Activated CD8-positive, alpha-beta memory T cell treated with anti-CD3 and anti-CD28 coated beads for 4 hours (primary cell): ENCODE data around the gene TMEM60.
"Not testable (repeated sequence)": the region's sequence is repeated elsewhere in the genome, so short reads cannot be mapped to it uniquely, and the experiment has no call there.

Source experiments
- DNase-seq, 2 donors: peaks; one replicate each; pipeline ENCODE4 v3.0.0-alpha.2; 2020; ENCODE audit warnings: low read depth in 2 of 2

The TMEM60 gene

DNA sequence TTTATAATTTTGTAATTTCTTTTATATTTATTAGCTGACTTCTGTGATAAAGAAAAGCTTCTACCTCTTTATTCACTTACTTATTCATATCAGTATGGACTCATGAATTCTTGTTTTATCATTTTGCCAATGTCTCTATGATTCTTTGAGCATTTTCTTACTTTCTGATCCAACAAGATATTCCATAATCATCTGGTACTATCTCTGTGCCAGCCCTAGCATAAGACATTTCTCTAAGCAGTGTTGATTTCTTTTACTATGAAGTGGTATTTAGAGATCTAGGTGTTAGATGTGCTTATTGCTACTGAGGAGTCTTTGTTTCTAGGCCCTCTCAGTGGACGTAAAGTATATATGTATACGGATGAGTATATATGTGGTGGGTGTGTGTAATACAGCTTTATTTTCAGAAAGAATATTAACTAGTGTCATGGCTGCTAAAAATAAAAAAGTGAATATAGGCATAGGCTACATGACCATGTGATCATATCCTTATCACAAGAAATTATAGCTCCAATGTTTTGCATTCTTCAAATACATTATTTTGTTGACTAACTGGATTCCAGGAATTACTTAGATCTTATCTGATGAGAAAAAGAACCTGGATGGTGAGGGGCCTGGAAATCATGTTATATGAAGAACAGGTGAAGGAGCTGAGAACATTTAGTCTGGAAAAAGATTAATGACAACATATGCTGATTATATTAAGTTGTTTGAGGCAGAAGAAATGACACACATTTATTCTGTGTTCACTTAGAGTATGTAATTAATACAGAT lies 13.5 kb upstream of the TMEM60 start:
- DNase-seq: no peak

DNA sequence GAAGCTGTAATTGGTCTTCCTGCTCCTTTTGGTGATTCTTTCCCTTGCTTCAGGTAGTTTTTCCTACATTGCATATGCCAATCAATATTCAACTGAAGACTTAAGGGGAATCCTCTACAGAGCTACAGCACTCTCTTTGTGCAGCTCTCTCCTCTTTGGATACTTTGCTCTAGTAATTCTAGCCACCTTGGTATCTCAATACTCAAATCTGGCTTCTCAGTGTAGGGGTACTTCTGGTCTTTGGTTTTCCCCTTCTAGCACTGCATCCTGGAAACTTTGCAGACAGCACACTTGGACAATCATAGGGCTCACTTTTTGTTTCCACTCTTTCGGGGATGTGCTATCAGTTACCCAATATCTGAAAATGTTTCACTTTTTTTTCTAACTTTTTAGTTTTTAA lies 10.3 kb upstream of the TMEM60 start:
- DNase-seq: no peak

DNA sequence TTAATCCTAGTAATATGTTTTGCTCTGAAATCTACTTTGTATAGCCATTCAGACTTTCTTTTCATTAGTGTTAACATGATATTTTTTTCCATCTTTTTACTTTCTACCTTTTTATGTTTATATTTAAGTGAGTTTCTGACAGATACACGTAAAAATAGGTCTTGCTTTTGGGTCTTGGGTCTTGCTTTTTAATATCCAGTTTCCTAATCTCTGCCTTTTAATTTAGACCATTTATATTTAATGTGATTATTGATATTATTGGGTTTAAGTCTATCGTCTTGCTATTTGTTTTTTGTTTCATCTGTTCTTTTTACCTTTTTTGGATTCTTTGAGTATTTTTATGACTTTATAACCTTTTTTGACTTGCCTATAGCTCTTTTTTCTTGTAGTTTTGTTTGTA lies 8.2 kb upstream of the TMEM60 start:
- DNase-seq: no peak

DNA sequence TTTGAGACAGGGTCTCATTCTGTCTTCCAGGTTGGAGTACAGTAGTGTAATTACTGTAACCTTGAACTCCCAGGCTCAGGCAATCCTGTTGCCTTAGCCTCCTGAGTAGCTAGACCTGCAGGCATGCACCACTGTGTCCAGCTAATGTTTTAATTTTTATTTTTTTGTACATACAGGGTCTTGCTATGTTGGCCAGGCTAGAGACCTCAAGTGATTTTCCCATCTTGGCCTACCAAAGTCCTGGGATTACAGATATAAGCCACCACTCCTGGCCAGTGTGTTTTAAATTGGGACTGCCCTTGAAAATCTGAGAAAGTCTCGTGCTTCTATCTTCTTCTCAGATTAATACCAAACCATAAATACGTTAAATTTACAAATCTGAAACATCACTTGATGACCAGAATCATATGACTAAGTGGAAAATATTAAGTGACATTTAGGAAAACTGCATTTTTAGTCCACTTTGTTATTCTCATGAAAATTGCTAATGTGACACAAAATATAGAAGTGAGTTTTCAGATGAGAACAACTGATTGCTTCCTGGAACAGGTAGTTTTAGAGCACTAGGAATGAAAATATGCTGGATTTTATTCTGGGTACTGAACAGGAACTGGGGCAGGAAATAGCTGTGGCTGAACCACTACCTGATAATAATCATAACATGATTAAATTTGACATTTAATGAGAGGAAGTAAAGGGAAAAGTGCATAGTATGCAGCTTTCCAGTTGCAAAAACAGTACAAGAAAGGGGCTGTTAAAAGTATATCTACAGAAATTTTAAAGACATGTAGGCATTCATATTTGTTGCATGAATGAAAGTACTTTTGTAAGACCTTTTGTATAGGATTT lies 4.5 kb upstream of the TMEM60 start:
- DNase-seq: no peak

DNA sequence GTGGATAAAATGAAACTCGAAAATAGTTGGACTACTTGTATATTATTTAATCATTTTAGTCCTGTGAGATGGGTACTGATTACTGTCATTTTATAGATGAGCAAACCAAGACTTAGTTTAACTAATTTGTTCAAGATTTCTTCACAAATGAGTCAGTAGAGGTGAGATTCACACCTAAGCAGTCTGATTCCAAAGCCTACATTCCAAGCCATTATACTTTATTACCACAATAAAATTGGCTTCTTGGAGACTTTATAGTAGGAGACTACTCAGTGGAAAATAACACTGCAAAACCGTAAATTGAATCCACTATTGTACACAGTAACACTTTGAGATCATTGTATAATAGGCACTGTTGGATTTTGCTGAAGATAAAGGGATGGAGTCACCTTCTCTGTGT lies 2.5 kb upstream of the TMEM60 start:
- DNase-seq: no peak

DNA sequence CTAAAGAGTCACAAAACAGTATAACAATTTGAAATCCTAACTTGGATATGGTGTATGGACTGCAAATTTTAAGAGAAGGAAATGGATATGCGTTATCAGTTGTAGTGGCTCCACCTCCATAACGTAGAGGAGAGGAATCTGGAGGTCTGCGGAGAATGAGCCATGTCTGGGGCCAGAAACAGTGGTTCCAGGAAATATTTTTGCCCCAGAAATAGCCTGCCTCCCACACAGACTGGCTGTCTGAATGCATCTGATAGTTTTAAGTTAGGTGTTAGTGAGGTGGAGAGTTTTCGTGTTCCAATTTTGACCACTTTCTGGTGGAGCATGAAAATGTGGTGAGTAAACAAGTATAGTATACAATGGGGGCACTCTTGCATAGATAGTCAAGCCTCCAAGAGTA lies 1.9 kb upstream of the TMEM60 start:
- no peak for DNase-seq

DNA sequence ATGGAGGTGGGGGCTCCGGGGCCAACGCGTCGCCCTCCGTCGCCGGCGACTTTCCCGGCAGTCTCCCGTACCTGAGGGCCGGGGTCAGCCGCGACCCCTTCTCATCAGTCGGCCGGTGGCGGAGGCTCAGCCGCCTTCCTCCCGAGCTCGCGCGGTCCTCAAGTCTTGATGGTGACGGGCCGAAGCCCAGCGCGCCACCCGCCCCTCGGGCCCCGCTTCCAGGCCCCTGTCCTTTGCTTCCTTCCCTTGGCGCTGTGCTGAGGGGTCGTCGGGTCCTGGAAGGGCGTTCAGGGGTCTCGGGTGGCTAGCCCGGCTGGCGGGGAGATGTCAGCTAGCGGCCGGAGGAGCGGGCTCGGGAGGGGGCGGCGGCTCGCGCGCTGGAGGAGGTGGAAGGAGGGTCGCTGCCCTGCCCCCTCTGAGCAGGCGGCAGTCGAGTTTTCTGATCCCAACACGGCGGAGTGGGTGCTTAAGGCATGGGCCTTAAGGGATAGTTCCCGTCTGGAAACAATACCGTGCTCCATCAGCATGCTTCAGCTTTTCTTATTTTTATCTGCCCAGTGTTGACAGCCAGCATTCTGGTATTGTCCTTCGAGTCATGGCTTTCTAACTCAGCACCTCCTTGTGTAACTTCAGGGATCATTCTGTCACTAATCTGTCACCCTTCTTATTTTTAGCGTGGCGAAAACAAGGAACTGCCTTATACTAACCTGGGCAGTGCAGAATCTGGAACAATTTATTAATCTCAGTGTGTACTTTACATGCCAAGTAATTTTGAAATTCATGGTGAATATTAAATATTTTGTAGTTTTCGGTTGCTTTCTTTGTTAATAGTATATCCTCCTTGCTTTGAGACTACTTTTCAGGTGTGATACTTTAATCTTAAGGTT lies 1.1 kb upstream of the TMEM60 start:
- DNase-seq: peak in 1 of 2 donors; percentile 7

DNA sequence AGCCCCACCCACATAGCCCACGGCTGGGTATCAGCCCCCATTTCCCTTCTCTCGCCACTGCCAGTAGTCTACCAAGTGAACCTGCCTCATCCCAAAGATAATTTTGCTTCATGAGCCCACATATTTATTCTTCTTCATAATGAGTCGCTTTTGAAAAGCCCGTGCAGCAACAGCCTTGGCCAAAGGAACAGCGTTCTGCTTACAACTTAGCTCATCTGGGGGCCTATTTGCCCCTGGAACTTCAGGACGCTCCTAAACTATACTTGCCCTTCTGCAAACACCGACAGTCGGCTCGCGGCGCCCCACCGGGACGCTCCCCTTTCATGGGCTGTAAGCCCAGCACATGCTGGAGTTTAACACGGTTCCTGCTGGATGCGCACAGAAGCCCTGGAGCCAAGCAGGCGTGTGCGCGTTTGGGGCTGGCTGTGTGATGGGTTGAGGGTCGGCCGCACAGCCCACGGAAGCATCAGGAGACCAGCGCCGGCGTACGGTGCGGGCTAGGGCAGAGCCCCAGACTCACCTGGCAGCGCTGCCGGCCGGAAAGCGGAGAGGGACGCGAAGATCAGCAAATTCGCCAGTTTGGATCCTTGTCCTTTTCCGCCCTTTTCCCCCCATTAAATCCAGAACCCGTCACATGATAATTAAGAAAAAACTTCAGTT lies 370 bp downstream of the TMEM60 start:
- DNase-seq: no peak

DNA sequence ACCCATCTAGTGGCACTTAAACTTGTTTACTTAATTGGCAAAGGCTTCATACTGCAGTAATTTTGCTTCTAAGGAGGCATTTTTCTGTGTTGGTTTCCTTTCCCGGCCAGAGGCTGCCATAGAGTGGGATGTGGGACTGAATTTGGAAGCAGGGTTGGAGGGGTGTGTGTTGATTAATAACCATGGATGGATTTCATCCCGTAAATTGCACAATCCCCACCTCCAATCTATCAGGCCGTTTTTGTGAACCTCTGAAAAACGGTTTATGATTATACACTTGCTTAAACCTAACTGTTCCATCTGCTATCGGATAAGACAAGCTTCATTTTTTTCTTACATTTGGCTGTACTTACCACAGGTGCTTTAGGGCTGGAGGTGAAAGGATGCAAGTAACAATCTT lies 1.3 kb downstream of the TMEM60 start:
- no peak for DNase-seq

DNA sequence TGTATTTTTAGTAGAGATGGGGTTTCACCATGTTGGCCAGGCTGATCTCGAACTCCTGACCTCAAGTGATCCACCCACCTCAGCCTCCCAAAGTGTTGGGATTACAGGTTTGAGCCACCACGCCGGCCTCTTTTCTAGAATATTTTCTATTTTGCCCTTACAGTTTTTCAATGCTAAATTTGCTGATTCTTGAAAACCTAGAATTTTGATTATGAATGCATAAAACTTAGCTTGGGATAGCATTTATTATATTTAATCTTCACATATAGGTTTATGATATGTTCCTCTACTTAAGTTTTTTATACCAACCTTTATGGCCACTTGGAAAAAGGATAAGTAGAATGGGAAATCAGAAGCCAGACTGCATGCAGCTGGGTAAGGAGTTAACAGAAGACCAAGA lies 2.1 kb downstream of the TMEM60 start:
- DNase-seq: no peak

DNA sequence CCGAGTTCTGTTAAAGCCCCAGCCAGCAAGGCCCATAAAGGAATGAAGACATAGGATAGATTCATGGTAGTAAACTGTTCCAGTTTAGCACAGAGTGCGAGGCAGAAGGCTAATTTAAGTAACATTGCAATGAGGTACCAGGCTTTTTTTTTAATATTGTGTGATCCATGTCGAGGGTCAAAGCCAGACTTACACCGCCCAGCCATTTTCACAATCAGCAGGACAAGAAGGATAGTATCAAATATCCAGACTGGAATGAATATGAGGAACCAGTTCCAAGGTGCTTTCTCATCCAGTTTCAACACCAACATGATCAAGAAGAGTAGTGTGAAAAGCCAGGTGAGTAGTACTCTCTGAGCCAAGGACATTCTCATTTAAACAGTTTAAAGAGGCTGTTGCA lies 4.2 kb downstream of the TMEM60 start:
- no peak for DNase-seq

DNA sequence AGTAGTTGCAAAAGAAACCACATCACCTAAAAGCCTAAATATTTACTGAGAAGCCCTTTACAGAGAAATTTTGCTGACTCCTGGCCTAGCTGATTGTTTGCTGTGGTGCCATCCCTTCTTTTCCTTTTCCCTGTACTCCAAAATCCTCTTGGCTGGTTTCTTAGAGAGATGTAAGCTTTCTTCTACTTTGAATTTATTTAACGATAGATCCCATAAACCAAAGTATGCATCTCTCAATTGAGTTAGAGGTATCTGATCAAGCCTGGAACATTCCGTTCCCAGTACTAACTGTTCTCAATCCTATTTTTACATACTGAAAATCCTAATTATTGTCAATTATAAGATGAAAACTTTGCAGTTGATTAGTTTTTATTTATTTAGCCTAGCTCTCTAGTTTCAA lies 6.3 kb downstream of the TMEM60 start:
- DNase-seq: no peak

DNA sequence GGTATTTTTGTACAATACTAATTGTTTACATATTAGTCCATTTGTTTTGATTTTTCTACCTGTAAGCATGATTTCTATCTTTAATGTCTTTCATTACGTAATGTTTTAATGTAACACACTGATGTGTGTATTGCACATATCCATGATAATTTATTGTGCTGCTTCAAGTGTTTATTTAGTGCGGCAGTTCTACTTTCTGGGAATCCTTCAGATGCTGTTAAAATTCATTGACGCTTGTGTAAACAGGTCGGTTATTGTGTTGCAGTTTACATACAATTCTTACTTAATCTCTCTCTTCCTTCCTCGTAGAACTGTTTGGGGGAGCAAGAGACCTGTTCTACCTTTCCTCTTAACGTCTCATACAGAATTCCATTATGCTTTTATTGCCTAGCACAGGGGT lies 6.9 kb downstream of the TMEM60 start:
- DNase-seq: no peak

DNA sequence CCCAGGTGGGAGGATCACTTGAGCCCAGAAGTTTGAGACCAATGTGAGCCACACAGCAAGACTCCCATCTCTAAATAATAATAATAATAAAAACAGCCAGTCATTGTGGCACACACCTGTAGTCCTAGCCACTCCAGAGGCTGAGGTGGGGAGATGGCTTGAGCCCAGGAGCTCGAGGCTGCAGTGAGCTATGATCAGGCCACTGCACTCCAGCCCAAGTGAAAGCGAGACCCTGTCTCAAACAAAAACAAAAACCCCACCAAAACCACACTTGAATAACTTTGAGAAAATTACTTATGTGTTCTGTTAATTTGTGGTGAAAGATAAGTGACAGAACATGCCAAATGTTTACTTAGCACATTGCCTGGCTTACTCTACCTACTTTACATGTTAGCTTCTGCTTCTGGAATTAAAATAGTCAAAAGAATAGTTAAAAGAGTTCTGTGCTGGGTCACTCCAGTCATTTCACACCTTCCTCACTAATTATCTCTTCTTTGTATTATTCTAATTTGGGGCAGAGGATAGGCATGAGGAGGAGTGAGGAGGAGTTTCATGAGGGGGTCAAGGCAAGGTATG lies 9.8 kb downstream of the TMEM60 start:
- DNase-seq: no peak

DNA sequence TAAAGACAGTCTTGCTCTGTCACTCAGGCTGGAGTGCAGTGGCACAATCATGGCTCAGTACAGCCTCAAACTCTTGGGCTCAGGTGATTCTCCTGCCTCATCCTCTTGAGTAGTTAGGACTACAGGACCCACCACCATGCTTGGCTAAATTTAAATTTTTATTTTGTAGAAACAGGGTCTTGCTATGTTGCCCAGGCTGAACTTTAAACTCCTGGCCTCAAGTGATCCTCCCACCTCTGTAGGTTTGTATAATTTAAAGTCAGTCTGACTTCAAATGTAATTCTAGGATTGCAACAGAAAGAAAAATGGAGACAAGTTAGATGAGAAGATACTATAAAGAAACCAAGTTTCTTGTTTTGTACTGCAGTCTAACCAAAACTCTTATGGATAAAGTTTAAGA lies 11.5 kb downstream of the TMEM60 start:
- no peak for DNase-seq

DNA sequence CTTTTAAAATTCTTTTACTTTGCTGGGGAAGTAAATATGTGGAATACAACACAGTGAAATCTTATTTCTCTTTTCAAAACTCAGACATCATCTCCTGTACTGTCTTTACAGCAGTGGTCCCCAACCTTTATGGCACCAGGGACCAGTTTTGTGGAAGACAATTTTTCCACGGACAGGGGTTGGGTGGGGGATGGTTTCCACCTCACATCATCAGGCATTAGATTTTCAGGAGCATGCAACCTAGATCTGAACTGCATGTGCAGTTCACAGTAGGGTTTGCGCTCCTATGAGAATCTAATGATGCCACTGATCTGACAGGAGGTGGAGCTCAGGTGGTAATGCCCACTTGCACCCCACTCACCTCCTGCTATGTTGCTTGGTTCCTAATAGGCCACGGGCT lies 12.2 kb downstream of the TMEM60 start:
- DNase-seq: no peak

DNA sequence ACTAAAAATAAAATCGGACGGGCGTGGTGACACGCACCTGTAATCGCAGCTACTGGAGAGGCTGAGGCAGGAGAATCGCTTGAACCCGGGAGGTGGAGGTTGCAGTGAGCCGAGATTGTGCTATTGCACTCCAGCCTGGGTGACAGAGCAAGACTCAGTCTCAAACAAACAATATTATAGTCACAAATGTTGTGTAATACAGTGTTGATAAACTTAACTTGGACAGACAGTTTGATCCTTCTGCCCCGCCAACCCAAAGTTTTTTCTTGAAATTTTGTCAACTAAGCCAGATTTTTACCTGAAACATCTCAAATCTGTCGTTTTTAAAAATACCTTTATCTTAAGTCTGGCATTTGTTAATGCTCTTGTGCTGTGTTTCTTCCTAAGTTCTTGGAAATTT lies 13.8 kb downstream of the TMEM60 start:
- DNase-seq: not testable (repeated sequence)

DNA sequence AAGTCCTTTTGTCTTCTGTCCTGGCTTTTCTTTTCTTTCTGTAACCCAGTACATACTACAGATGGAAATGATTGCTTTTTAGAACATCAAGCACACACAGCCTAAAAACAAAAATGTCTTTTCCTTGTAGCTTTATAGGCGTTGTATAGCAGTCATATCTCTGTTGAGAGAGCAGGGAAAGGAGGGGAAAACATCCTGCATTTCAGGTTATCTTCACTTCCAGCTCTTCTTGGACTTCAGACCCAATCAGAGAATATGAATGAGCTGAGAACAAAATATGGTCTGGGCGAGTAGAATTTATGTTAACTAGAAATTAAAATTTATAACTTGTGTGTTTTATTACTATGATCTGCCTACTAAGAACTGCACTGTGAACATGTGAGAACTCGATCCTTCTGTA lies 14.7 kb downstream of the TMEM60 start:
- DNase-seq: no peak

DNA sequence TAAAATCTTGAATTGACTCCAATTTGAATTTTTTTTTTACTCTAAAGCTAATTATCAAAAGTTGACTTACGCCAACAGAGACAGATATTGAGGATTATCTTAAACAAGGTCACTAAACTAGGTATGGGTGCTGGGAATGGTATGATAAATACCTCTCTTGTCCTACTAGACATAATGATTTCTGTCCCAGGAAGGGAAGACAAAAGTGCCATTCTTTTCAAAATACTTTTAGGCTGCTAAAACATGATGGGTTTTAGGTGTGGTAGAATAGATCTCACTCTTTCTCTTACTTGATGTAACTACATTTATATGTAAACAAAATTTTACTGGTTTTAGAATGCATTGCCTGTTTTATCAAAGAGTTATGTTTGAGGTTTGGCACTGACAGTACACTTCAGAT lies 15.1 kb downstream of the TMEM60 start:
- no peak for DNase-seq

DNA sequence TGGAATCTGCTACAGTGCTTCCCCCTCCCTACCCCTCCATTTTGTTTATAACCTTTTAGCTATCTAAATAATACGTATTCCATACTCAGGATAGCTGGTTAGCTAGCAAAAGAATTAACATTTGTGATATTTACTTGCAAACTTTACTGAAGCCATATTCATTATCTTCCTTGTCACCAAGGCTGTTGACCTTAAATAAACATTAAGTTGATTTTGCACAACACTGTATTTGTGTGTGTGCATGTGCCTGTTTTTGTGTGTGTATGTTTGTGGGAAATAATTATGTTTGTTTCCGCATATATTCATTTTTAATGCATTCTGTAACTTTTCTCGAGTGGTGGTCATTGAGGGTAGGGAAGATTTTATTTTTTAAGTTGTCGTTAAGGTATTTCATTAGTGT lies 15.9 kb downstream of the TMEM60 start:
- DNase-seq: no peak

DNA sequence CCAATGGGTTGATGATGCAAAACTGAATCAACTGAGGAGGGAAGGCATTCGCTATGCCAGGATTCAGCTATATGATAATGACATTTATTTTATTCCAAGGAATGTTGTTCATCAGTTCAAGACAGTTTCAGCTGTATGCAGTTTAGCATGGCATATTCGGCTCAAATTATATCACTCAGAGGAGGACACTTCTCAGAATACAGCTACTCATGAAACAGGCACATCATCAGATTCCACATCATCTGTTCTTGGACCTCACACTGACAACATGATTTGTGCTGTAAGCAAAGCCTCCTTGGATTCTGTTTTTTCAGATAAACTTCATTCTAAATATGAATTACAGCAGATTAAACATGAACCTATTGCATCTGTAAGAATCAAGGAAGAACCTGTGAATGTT lies 19.7 kb downstream of the TMEM60 start:
- no peak for DNase-seq
